IMR-90 (cell line): ENCODE data around the gene ARID4A.

Source experiments
- CEBPB ChIP-seq: IDR thresholded peaks from 2 replicates; pipeline ENCODE4 v1.6.1; 2012; ENCODE audit warnings: low read depth, low read length, improper control_type of control experiment
- FOS ChIP-seq: fragments of 150-350 bp; IDR thresholded peaks from 2 replicates; pipeline ENCODE4 v1.6.1; 2016; ENCODE audit warnings: low read depth, low read length
- MAFK ChIP-seq: IDR thresholded peaks from 2 replicates; pipeline ENCODE4 v1.6.1; 2012; ENCODE audit warnings: low read depth, low read length, improper control_type of control experiment
- MAZ ChIP-seq: IDR thresholded peaks from 2 replicates; pipeline ENCODE4 v1.6.1; 2012; ENCODE audit warnings: low read depth, mild to moderate bottlenecking, low read length, improper control_type of control experiment, moderate library complexity, borderline replicate concordance
- MXI1 ChIP-seq: IDR thresholded peaks from 2 replicates; pipeline ENCODE4 v1.6.1; 2012; ENCODE audit warnings: low read depth, mild to moderate bottlenecking, low read length, moderate library complexity, borderline replicate concordance
- NFE2L2 ChIP-seq: fragments of 150-350 bp; IDR thresholded peaks from 2 replicates; pipeline ENCODE4 v1.6.1; 2016; ENCODE audit warnings: low read depth, mild to moderate bottlenecking, low read length
- POLR2A ChIP-seq: IDR thresholded peaks from 2 replicates; pipeline ENCODE4 v1.6.1; 2012; ENCODE audit warnings: mild to moderate bottlenecking, low read depth, low read length
- RAD21 ChIP-seq: IDR thresholded peaks from 2 replicates; pipeline ENCODE4 v1.6.1; 2012; ENCODE audit warnings: low read length, improper control_type of control experiment
- RCOR1 ChIP-seq: IDR thresholded peaks from 2 replicates; pipeline ENCODE4 v1.6.1; 2012; ENCODE audit warnings: mild to moderate bottlenecking, low read length, improper control_type of control experiment; ENCODE audit not compliant: insufficient replicate concordance
- RFX5 ChIP-seq: IDR thresholded peaks from 2 replicates; pipeline ENCODE4 v1.8.0; 2012; ENCODE audit warnings: low read depth, mild to moderate bottlenecking, low read length, moderate library complexity
- SMC3 ChIP-seq: fragments of 150-350 bp; IDR thresholded peaks from 2 replicates; pipeline ENCODE4 v1.6.1; 2016; ENCODE audit warnings: low read depth, mild to moderate bottlenecking, antibody characterized with exemption, low read length, moderate library complexity
- TF ChIP-seq, protein P1 (sequence below): conservative IDR thresholded peaks from 2 replicates; pipeline ENCODE4 v1.5.1; 2012; ENCODE audit warnings: mild to moderate bottlenecking, low read depth, low read length, improper control_type of control experiment
- TF ChIP-seq, protein P2 (sequence below): fragments of 150-350 bp; IDR thresholded peaks from 2 replicates; pipeline ENCODE4 v1.6.1; 2017; ENCODE audit warnings: mild to moderate bottlenecking, antibody characterized with exemption, low read length, low read depth
- TF ChIP-seq, protein P3 (sequence below): fragments of 150-350 bp; IDR thresholded peaks from 2 replicates; pipeline ENCODE4 v1.6.1; 2016; ENCODE audit warnings: low read depth, mild to moderate bottlenecking, low read length, moderate library complexity, borderline replicate concordance

DNA sequence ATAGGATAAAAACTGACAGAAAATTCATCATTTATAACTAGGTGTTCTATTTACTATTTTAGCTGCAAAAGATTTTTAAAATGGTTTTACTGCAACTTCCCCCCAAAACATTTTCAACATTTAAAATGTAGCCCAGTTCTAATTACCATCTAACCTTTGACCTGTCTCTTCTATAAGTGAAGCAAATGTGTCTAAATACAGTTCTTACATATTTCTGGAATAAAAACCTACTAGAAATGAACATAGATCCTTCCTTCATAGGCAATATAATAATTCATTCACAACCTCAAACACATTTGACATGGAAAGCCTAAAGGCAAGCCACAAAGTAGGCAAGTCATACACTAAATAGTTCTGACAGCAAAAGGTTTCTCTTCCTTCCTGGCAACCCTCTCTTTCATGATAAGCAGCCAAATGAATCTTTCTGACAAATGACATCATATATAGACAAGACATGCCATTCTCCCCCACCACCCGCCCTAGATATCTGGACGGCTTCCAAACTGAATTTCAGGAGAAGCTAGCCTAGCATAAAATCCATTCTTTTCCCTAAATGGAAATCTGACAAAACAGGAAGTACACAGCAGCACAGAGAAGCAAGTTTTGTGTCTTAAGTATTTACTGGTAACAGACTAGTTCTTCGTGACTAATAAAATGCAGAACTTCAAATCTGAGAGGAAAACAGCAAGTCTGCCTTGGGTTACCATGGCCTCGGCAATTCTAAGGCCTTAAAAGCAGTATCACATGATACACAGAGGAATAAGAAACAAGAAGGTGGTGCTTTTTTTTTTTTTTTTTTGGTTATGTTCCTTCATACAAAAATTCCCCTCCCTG lies 17.2 kb upstream of the ARID4A start:
- TF ChIP-seq, protein P1, sequence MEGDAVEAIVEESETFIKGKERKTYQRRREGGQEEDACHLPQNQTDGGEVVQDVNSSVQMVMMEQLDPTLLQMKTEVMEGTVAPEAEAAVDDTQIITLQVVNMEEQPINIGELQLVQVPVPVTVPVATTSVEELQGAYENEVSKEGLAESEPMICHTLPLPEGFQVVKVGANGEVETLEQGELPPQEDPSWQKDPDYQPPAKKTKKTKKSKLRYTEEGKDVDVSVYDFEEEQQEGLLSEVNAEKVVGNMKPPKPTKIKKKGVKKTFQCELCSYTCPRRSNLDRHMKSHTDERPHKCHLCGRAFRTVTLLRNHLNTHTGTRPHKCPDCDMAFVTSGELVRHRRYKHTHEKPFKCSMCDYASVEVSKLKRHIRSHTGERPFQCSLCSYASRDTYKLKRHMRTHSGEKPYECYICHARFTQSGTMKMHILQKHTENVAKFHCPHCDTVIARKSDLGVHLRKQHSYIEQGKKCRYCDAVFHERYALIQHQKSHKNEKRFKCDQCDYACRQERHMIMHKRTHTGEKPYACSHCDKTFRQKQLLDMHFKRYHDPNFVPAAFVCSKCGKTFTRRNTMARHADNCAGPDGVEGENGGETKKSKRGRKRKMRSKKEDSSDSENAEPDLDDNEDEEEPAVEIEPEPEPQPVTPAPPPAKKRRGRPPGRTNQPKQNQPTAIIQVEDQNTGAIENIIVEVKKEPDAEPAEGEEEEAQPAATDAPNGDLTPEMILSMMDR: no peak
- TF ChIP-seq, protein P2, sequence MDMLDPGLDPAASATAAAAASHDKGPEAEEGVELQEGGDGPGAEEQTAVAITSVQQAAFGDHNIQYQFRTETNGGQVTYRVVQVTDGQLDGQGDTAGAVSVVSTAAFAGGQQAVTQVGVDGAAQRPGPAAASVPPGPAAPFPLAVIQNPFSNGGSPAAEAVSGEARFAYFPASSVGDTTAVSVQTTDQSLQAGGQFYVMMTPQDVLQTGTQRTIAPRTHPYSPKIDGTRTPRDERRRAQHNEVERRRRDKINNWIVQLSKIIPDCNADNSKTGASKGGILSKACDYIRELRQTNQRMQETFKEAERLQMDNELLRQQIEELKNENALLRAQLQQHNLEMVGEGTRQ: no peak
- TF ChIP-seq POLR2A (no peak), MAZ (no peak), RAD21 (no peak), MXI1 (no peak), CEBPB (no peak), MAFK (peak; percentile 39; the same call in 1 of the 2 replicates), SMC3 (no peak), RFX5 (no peak), RCOR1 (no peak), NFE2L2 (no peak), FOS (no peak)
- TF ChIP-seq, protein P3, sequence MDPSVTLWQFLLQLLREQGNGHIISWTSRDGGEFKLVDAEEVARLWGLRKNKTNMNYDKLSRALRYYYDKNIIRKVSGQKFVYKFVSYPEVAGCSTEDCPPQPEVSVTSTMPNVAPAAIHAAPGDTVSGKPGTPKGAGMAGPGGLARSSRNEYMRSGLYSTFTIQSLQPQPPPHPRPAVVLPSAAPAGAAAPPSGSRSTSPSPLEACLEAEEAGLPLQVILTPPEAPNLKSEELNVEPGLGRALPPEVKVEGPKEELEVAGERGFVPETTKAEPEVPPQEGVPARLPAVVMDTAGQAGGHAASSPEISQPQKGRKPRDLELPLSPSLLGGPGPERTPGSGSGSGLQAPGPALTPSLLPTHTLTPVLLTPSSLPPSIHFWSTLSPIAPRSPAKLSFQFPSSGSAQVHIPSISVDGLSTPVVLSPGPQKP: no peak
